Adrenal gland (tissue), 5 donors: Measurements from ENCODE around the gene UBXN1.

Source experiments
- POLR2A ChIP-seq, 2 donors: fragments of 450-650 bp; IDR thresholded peaks; one replicate each; pipeline ENCODE4 v1.6.1; 2017; ENCODE audit warnings: antibody characterized with exemption in 2 of 2, mild to moderate bottlenecking in 2 of 2, moderate library complexity in 1 of 2
- TF ChIP-seq, protein P1 (sequence below), 6 experiments: fragments of 450-650 bp in 4 of 6; fragments of 200-600 bp in 2 of 6; sonication (generic) in 1 of 6; IDR thresholded peaks; 1 replicate in 5 of 6; 2 replicates in 1 of 6; pipeline versions ENCODE4 v1.5.1 to v1.8.0; 2016 to 2021; ENCODE audit warnings: antibody characterized with exemption in 6 of 6, mild to moderate bottlenecking in 2 of 6, moderate library complexity in 1 of 6
- donor health status: DM: no; HTN: no; CAD: no.

DNA sequence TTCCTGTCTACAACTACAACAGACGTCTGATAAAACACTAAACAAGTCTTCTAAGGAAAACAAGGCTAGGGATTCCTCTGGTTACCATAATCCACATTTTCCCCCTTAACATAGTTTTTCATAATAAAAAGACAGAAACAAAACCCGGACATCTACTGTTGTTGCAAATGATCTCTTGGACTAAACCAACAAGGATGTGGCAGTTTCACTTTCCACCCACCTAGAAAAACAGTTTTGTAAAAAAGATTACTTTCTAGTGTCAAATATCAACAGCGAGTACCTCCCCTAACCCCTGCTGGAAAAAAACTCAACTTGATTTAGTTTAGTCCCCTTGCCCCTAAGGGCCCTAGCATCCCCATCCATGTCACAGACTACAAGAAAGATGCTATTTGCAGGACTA, 34.0 kb upstream of the UBXN1 start:
- TF ChIP-seq, protein P1, sequence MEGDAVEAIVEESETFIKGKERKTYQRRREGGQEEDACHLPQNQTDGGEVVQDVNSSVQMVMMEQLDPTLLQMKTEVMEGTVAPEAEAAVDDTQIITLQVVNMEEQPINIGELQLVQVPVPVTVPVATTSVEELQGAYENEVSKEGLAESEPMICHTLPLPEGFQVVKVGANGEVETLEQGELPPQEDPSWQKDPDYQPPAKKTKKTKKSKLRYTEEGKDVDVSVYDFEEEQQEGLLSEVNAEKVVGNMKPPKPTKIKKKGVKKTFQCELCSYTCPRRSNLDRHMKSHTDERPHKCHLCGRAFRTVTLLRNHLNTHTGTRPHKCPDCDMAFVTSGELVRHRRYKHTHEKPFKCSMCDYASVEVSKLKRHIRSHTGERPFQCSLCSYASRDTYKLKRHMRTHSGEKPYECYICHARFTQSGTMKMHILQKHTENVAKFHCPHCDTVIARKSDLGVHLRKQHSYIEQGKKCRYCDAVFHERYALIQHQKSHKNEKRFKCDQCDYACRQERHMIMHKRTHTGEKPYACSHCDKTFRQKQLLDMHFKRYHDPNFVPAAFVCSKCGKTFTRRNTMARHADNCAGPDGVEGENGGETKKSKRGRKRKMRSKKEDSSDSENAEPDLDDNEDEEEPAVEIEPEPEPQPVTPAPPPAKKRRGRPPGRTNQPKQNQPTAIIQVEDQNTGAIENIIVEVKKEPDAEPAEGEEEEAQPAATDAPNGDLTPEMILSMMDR (IDR thresholded peaks at IDR 0.05) = no peak
- no peak for TF ChIP-seq POLR2A (IDR thresholded peaks at IDR 0.05)
